GM12801 (cell line): ENCODE data around the gene BEST2.

Experiments used
- TF ChIP-seq, protein P1 (sequence below): IDR thresholded peaks from one replicate; pipeline ENCODE4 v1.5.1; 2011; ENCODE audit warnings: control low read depth; ENCODE audit not compliant: insufficient read length; ENCODE audit errors: extremely low read depth

The BEST2 gene

DNA sequence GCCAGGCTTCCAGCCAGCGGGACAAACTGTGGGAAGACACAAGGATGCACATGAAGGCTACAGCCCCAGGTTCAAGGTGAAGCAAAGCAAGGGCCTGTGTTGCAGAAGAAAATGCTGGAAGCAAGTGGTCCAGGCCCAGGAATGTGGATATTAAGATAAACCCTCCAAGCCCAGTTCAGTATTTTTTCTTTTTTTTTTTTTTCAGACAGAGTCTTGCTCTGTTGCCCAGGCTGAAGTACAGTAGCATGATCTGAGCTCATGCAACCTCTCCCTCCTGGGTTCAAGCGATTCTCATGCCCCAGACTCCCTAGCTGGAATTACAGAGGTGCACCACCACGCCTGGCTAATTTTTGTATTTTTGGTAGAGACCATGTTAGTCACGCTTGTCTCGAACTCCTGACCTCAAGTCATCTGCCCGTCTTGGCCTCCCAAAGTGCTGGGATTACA is 45.6 kb downstream of the BEST2 start:
- TF ChIP-seq, protein P1, sequence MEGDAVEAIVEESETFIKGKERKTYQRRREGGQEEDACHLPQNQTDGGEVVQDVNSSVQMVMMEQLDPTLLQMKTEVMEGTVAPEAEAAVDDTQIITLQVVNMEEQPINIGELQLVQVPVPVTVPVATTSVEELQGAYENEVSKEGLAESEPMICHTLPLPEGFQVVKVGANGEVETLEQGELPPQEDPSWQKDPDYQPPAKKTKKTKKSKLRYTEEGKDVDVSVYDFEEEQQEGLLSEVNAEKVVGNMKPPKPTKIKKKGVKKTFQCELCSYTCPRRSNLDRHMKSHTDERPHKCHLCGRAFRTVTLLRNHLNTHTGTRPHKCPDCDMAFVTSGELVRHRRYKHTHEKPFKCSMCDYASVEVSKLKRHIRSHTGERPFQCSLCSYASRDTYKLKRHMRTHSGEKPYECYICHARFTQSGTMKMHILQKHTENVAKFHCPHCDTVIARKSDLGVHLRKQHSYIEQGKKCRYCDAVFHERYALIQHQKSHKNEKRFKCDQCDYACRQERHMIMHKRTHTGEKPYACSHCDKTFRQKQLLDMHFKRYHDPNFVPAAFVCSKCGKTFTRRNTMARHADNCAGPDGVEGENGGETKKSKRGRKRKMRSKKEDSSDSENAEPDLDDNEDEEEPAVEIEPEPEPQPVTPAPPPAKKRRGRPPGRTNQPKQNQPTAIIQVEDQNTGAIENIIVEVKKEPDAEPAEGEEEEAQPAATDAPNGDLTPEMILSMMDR, result no peak

DNA sequence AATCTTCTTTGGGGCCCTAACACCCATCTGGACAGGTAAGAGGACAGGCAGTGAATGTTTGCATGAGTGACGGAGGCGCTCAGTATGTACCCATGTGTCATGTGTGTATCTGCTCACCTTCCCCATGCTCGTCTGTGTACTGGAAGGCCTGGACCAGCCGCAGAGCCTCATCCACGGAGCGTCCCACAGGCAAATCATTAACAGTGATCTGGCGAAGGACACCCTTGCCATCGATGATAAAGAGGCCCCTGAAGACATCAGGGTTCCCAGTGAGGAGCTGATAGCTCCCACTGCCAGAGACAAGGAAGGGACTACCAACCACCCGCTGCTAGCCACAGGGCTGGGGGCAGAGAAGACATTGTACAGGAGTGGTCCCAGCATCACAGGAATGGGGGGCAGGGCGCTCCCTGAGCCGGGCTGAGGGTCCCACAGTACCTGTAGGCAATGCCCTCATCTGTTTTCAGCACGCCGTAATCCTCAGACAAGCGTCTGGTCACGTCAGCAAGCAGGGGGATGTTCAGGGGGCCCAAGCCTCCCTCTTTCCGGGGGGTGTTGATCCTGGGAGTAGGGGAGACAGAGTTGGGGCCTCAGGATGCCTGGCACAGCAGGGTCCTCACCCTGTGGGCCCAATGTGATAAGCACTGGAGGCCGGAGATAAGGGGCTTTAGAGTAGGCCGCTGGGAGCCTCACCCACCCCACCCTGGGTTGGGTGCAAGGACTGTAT is 48.3 kb downstream of the BEST2 start:
- TF ChIP-seq, protein P1, result no peak

DNA sequence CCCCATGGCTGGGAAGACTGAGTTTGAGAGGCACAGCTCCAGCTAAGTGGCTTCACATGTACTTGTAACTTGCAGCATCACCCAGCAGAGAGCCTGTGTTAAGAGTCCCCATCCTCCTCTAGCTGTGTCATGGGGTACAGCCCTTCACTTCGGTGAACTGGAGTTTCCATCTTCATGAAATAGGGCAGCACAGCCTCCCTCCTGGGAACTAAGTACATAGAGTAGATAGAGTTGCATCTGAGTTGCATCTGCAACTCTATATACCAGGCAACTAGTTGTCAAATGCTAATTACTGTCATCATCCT is 48.8 kb downstream of the BEST2 start:
- TF ChIP-seq, protein P1, result no peak

DNA sequence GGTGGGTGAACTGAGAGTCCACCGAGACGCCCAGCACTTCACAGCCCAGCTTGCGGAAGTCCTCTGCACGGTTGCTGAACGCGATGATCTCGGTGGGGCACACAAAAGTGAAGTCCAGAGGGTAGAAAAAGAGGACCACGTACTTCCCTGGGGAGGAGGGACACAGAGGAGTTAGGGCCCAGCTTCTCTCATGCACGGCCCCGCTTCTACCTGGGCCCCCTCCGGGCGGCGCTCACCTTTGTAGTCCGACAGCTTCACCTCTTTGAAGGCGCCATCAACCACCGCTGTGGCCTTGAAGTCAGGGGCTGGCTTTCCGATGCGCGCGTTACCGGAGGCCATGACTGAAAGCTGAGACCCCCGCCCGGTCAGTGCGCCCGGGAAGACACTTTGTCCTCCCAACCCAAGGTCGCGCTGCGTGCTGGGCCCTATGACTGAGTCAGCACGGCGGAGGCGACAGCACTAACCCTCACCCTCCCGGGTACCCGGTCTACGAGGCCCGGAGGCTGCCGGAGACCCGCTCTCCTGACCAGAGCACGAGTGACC is 49.4 kb downstream of the BEST2 start:
- TF ChIP-seq, protein P1, result no peak

DNA sequence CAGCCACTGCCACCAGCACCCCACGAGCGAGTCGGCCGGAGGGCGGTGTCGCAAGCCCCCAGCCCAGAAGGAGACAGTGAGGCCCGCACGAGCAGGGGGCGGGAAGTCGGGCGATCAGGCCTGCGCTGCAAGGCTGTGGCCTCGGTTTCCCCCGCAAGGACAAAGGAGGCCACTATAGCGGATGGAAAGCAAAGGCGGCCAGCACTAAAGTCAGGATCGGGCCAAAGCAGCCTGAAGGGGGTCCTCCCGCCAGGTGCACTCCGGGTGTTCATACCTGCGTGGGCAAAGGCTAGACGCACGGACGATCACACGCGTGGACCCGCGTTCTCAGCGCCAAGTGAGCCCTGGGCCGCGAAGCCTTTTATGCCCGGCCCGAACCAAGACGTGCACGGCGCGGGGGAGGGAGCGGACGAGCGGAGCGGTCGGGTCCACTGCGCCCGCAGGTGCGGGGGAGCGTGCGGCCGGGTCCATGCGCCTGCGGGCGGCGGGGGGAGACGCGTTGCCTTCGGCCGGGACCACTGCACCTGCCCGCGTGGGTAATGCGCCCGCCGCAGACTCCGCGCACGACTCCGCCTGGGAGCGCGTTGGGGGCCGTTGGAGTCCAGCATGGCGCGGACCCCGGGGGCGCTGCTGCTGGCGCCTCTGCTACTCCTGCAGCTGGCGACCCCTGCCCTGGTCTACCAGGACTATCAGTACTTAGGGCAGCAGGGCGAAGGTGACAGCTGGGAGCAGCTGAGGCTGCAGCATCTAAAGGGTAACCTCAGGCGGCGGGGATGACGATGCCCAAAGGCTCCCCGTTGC is 50.1 kb downstream of the BEST2 start, which contains the start of the genes PRDX2 and THSD8:
Gene PRDX2, minus strand, starts transcription at position 335 of the 801 bp plus-strand sequence. CDS start 539 bp downstream, outside the sequence.
Gene THSD8, plus strand, starts transcription at position 604 of the 801 bp plus-strand sequence. Its CDS starts 3 bp downstream, at position 607.
- TF ChIP-seq, protein P1, result no peak

DNA sequence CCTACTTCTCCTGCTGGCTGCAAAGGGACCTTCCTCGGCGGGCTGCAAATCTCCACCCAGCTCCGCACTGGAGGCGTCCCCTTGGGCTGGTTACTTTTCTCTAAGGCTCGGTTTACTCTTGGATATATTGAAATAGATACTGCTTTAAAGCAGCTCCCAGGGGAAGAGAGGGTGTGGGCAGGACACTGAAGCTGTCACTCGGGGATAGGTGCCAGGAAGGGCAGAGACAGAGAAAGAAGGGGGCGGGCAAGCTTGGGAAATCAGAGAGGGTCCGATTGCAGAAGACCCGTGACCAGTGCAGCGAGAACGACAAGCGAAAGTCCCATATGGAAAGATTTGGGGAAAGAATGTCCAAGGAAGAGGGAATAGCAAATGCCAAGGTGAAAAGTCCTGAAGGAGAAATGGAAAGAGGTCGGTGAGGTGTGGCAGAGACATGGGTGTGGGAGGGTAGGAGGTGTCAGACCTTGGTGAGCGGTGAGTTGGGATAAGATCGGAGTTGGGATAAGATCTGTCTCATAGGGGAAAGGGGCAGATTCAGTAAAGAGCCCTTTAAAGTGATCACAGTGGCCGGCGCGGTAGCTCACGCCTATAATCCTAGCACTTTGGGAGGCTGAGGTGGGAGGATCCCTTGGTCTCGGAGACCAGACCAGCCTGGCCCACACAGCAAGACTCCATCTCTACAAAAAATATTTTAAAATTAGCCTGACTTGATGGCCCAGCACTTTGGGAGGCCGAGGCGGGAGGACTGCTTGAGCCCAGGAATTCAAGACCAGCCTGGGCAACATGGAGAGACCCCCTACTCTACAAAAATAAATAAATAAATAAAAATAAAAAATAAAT is 50.9 kb downstream of the BEST2 start:
- TF ChIP-seq, protein P1, result no peak
